ENCODE measurements around the gene MCM5.

Gene MCM5

DNA sequence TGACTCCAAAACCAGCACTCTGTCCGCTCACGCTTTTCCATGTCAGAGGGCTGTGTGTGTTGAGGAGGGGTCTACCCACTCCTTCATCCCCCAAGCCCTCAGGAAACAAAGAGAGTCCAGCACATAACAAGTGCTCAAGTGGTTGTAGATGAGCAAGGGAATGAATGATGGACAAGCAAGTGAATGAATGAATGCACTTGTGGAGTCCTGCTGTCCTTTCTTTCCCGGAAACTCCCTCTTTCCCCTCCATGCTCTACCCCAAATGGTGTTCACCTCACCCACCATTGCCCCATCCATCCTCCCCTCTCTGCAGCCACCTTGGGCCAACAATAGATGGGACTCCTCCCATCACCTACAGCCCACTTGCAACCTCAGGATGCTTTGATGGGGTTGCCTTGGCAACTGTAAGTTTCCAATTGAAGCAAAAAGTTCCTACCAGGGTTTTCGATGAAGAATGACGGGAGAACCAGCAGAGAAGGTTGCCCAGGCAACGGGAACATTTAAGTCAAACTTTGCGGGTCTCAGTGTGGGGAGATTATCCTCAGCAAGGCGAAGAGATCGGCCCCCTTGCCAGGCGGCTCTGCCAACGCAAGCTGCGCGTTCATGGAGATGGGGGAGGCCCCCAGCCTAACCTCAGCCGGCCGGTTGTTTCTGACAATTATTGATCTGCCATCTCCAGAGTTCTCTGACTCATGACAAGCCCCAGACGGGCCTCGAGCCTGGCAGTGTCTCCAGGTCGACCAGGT is 51.1 kb downstream of the MCM5 start:
- Histone ChIP-seq H3K27ac (ENCODE audit: low read depth, low read length) (no peak overlapping the region), H3K4me2 (ENCODE audit: low read length) (no peak overlapping the region), H3K36me3 (ENCODE audit: control insufficient read depth, low read length) (peaks cover 2% of the 10 kb centered on the region; the same call in 1 of the 2 replicates), H3K9me3 (ENCODE audit: control insufficient read depth, insufficient read depth, low read length) (no peaks in the 10 kb centered on the region), H4K20me1 (ENCODE audit: control insufficient read depth, insufficient read depth, low read depth, low read length) (no peaks in the 10 kb centered on the region), H3K4me1 (ENCODE audit: control insufficient read depth, low read length) (peaks cover 9% of the 10 kb centered on the region), H3K27me3 (ENCODE audit: control insufficient read depth, low read length) (no peaks in the 10 kb centered on the region), H3K79me2 (ENCODE audit: control insufficient read depth, low read length) (no peaks in the 10 kb centered on the region), H3K9me2 (replicated peaks; ENCODE audit: control insufficient read depth, low read length) (no peaks in the 10 kb centered on the region), H3K4me3 (ENCODE audit: low read length) (no peak overlapping the region), H3F3A (ENCODE audit: control insufficient read depth, insufficient read depth) (no peaks in the 10 kb centered on the region)
- TF ChIP-seq, protein P1, sequence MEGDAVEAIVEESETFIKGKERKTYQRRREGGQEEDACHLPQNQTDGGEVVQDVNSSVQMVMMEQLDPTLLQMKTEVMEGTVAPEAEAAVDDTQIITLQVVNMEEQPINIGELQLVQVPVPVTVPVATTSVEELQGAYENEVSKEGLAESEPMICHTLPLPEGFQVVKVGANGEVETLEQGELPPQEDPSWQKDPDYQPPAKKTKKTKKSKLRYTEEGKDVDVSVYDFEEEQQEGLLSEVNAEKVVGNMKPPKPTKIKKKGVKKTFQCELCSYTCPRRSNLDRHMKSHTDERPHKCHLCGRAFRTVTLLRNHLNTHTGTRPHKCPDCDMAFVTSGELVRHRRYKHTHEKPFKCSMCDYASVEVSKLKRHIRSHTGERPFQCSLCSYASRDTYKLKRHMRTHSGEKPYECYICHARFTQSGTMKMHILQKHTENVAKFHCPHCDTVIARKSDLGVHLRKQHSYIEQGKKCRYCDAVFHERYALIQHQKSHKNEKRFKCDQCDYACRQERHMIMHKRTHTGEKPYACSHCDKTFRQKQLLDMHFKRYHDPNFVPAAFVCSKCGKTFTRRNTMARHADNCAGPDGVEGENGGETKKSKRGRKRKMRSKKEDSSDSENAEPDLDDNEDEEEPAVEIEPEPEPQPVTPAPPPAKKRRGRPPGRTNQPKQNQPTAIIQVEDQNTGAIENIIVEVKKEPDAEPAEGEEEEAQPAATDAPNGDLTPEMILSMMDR (IDR thresholded peaks at IDR 0.05; ENCODE audit: low read depth, low read length, poor library complexity, severe bottlenecking) = no peak
- TF ChIP-seq EZH2phosphoT487 (IDR thresholded peaks at IDR 0.05; ENCODE audit: borderline replicate concordance, low read length) = no peak

DNA sequence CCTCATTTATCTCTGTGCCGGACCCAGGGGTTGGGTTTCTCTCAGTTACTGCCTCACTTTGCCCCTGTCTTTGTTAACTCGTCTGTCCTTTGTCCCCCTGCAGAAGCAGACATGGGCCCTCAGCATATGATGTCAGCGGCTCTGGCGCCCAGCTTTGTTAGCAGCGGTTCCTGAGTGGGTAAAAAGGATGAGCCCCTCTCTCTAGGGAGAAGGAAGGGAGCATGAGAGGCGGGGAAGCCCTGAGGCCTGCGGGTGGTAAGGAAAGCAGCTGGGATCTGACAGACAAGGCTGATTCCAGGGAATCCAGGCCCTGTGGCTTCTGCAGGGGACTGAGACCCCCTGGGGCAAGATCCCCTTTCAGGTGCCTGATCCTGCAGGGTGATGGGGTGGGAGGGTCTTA is 51.7 kb downstream of the MCM5 start:
- Histone ChIP-seq H3K27me3 (ENCODE audit: control insufficient read depth, low read length) (no peaks in the 10 kb centered on the region), H3K4me2 (ENCODE audit: low read length) (no peak overlapping the region), H3K4me1 (ENCODE audit: control insufficient read depth, low read length) (peaks cover 9% of the 10 kb centered on the region), H3K36me3 (ENCODE audit: control insufficient read depth, low read length) (peaks cover 2% of the 10 kb centered on the region; the same call in 1 of the 2 replicates), H3K79me2 (ENCODE audit: control insufficient read depth, low read length) (no peaks in the 10 kb centered on the region), H3K4me3 (ENCODE audit: low read length) (no peak overlapping the region), H3F3A (ENCODE audit: control insufficient read depth, insufficient read depth) (no peaks in the 10 kb centered on the region), H3K9me2 (replicated peaks; ENCODE audit: control insufficient read depth, low read length) (no peaks in the 10 kb centered on the region), H3K9me3 (ENCODE audit: control insufficient read depth, insufficient read depth, low read length) (no peaks in the 10 kb centered on the region), H4K20me1 (ENCODE audit: control insufficient read depth, insufficient read depth, low read depth, low read length) (no peaks in the 10 kb centered on the region), H3K27ac (ENCODE audit: low read depth, low read length) (no peak overlapping the region)
- TF ChIP-seq, protein P1 (IDR thresholded peaks at IDR 0.05; ENCODE audit: low read depth, low read length, poor library complexity, severe bottlenecking) = no peak

DNA sequence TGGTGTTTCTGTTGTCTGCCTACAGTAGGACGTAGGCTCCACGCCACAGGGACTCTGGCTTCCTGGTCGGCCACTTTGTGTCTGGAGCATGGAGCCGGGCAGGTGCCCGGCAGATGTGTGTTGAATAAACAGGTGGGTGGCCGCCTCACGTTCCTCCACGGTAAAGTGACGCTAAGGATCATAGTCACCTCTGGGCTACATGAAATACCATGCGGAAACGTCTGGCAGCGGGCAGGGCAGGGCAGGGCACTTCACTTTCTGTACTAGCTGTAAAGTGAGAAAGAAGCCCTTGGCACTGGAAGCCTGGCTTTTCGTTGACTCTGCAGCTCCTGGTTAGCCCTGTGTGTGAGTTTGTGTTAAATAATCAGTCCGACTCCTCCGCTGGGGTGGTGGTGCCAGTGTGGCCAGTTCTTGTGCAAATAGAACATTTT is 52.4 kb downstream of the MCM5 start:
- H3K36me3 ChIP-seq (ENCODE audit: control insufficient read depth, low read length) = peaks cover 2% of the 10 kb centered on the region; the same call in 1 of the 2 replicates
- no peaks in the 10 kb centered on the region for H3K79me2 ChIP-seq (ENCODE audit: control insufficient read depth, low read length)
- no peak overlapping the region for H3K4me3 ChIP-seq (ENCODE audit: low read length)
- H4K20me1 ChIP-seq (ENCODE audit: control insufficient read depth, insufficient read depth, low read depth, low read length) = no peaks in the 10 kb centered on the region
- H3K4me1 ChIP-seq (ENCODE audit: control insufficient read depth, low read length) = peaks cover 9% of the 10 kb centered on the region
- no peaks in the 10 kb centered on the region for H3K27me3 ChIP-seq (ENCODE audit: control insufficient read depth, low read length)
- no peak overlapping the region for H3K4me2 ChIP-seq (ENCODE audit: low read length)
- no peak for TF ChIP-seq EZH2phosphoT487 (IDR thresholded peaks at IDR 0.05; ENCODE audit: borderline replicate concordance, low read length)
- TF ChIP-seq, protein P1 (IDR thresholded peaks at IDR 0.05; ENCODE audit: low read depth, low read length, poor library complexity, severe bottlenecking) = no peak
- no peaks in the 10 kb centered on the region for H3F3A ChIP-seq (ENCODE audit: control insufficient read depth, insufficient read depth)
- no peaks in the 10 kb centered on the region for H3K9me2 ChIP-seq (replicated peaks; ENCODE audit: control insufficient read depth, low read length)
- no peak overlapping the region for H3K27ac ChIP-seq (ENCODE audit: low read depth, low read length)
- H3K9me3 ChIP-seq (ENCODE audit: control insufficient read depth, insufficient read depth, low read length) = no peaks in the 10 kb centered on the region
